Ovary (tissue), 3 donors: ENCODE measurements around the gene TSTD2.

Source experiments
- CTCF ChIP-seq, 3 donors: fragments of 450-650 bp in 2 of 3; fragments of 200-600 bp in 1 of 3; IDR thresholded peaks; one replicate each; pipeline versions ENCODE4 v1.5.1 to v1.8.0; 2016 to 2022; ENCODE audit warnings: antibody characterized with exemption in 3 of 3, mild to moderate bottlenecking in 1 of 3
- EP300 ChIP-seq: sonication (generic); formaldehyde crosslinking; IDR thresholded peaks from one replicate; pipeline ENCODE4 v1.6.1; 2017; ENCODE audit warnings: antibody characterized with exemption
- POLR2A ChIP-seq: fragments of 450-650 bp; IDR thresholded peaks from one replicate; pipeline ENCODE4 v1.6.1; 2017; ENCODE audit warnings: antibody characterized with exemption, mild to moderate bottlenecking, moderate library complexity
- donor health status: DM: no; HTN: no; CAD: no.

GRCh38 chr9:97601228-97601898 is 31.8 kb downstream of the TSTD2 start:
- TF ChIP-seq CTCF (IDR thresholded peaks at IDR 0.05) = no peak
- TF ChIP-seq POLR2A = no peak
- TF ChIP-seq EP300 = no peak
